NCI-H2029 (cell line): ENCODE measurements around the gene LOC128125822.
A peak's percentile ranks its signal among the peaks of the same experiment; 100 is the strongest.
"Not testable (repeated sequence)": the region's sequence is repeated elsewhere in the genome, so short reads cannot be mapped to it uniquely, and the experiment has no call there.

Source experiments
- DNase-seq: peaks from one replicate; lab custom pipeline; 2025; lab: John Stamatoyannopoulos, UW

LOC128125822 gene

DNA sequence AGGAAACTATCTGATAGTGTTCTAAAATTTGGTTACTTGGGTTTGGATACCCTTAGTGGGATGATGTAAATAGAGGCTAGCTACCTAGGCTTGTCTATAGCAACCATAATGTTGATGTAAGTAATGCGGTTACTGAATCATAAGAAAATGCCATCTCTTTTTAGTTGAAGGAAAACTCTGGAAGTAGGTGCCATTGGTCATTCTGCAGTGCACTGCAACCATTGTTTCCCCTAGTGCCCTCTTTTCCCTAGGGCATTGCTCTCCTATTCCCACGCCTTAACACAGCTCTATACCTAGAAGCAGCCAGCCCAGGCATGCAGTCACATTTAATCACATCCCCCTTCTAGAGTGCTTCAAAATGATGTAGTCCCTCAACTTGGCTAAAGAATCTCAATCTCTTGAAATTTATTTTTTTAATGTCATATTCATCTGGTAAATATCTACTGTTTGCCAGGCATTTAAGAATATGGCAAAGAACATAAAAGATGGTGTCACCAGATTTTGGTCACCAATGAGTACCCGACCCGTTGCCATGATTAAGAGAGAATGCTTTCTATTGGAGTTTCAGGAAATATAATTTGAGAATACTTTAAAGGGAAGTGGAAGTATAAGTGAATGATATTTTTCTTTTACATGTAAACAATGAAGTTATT is 10.4 kb downstream of the LOC128125822 start:
- no peak for DNase-seq

DNA sequence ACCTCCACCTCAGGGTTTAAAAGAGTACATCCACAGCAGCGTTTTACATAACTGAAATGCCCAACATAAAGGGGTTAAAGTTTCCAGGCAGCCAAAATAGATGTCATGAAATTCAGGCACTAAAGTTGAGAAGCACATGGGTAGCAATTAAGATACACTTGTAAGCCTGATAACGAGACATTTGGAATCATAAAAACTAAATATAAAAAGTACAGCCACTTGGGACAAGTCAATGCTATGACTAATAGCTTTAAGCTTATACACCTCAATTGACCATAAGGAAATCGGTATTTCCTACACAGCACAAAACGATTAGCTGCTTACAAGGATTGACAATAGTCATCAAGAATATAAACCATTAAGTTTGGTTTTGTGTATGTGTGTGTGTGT is 11.8 kb downstream of the LOC128125822 start:
- DNase-seq: no peak

DNA sequence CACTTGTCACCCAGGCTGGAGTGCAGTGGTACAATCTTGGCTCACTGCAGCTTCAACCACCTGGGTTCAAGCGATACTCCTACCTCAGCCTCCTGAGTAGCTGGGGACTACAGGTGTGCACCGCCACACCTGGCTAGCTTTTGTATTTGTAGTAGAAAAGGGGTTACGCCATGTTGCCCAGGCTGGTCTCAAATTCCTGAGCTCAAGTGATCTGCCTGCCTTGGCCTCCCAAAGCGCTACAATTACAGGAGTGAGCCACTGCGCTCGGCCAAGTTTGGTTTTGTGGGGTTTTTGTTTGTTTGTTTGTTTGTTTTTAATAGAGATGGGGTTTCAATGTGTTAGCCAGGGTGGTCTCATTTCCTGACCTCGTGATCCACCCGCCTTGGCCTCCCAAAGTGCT is 12.3 kb downstream of the LOC128125822 start:
- DNase-seq: no peak

DNA sequence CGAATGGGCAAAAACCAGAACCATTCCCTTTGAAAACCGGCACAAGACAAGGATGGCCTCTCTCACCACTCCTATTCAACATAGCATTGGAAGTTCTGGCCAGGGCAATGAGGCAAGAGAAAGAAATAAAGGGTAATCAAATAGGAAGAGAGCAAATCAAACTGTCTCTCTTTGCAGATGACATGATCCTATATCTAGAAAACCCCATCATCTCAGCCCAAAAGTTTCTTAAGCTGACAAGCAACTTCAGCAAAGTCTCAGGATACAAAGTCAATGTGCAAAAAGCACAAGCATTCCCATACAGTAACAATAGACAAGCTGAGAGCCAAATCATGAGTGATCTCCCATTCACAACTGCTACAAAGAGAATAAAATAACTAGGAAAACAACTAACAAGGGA is 13.4 kb downstream of the LOC128125822 start:
- not testable (repeated sequence) for DNase-seq

DNA sequence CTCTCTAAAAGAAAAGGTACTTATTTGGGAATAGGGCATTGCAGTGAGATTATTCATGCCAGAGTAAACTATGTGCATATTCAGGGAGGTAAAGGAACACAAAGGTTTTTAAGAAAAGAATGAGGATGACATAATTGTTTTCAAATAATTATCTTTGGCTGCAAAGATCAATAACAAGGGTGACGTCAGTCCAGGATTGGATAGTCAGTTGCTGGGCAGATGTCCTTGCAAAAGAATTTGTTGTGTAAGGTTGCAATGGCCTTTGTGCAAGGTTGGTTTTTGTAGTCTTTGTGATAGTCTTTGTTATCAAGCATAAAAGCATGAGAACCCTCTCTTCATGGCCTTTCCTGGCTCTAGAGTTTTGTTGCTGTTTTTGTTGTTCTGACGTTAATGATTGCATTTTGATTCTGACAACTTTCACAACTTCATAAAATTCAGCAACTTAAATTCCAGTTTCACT is 17.7 kb downstream of the LOC128125822 start:
- DNase-seq: no peak

DNA sequence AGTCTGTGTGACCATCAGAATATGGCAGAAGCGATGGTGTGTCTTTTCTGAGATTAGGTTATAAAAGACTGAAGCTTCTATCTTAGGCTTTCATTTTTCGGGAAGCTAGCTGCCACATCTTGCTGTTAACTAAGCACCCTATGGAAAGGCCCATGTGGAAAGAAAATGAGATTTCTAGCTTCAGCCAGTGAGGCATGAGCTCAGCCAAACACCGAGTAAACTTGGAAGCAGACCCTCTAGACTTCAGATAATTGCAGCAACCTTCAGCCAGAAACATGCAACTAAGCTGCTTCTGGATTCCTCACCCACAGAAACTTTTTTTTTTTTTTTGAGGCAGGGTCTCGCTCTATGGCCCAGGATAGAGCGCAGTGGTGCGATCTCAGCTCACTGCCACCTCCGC is 20.6 kb downstream of the LOC128125822 start:
- no peak for DNase-seq

DNA sequence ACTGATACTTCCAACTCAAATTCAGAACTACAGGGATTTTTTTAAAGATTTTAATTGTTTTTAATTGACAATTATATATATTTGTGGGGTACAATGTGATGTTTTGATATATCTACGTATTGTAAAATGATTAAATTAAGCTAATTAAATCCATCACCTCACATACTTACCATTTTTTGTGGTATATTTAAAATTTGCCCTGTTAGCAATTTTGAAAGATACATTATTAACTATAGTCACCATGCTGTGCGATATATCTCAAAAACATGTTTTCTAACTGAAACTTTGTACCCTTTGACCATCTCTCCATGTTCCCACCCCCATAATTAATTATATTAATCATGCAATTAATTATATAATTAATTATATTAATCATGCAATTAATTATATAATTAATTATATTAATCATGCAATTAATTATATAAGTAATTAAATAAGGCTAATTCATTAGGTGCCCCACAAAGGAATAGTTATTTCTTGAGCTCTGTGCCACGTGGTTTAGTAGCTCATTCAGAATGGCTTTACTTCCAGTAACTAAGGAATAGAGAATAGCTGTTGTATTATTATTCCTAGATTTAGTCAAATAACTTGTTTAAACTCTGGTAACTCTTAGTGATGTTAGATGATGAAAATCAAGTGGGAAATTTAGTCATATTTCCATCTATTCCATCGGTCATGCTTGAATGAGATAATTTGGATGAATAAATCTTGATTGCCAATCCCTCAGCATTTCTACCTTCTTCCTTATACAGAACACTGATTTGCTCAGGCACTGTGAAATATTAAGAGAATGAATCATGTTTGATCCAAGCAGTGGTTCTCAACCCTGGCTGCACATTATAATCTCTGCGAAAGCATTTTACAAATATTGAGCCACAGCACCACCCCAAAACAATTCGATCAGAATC is 25.1 kb downstream of the LOC128125822 start:
- DNase-seq: no peak

DNA sequence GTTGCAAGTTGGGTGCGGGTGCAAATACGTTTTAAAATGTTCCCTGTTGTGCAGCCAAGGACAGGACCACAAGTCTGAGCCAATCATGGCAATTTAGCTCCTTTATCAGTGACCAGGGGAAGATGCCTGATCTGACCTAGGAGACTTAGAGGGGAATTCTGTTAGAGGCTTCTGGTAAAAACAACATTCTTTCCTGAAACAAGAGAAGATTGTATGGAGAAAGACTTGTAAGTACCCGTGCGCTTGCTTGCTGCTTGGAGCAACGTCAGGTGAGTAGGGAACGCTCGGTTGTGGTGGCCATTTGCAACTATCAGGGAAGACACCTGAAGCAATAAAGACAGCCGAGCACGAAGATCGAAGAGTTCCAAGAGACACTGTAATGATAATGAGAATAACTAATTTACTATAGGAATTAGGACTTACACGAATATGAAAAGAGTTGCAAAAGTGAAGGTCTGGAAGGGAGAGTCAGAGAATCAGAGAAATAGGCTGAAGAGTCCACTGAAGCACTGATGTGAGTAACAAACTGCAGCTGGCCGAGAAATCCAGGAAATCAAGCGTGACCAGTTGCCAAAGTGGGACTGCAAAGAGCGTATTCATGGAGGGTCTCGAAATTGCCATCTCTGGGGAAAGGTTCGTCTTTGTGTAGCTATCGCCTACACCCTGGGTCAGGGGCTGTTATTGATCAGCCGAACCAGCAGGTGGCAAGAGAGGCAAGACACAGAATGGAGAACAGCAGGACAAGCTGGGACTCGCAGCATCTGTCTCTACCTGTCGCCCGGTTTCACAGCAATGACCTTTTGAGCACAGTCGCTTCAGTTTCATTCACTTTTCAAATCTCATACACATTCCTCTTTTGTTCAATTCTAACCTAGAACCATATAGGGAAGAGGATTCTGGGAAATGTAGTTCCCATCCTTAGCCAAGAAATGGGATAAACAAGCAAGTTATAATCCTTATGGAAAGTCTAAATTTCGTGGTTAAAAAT is 26.1 kb downstream of the LOC128125822 start:
- DNase-seq: peak; percentile 66

DNA sequence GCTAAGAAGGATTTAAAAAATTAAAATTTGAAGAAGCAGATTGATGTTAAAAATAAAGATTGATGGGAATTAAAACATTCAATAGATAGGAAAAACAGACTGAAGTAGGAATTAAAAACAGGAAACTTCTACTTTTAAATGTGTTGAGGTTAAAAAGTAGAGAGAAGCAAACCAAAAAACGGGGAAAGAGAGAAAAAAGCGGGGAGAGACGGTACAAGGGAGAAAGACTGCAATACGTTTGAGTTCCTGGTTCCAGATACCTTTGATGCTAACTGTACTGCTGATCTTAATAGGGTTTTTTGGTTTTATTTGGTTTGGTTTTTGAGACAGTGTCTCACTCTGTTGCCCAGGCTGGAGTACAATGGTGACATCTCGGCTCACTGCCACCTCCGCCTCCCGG is 27.0 kb downstream of the LOC128125822 start:
- DNase-seq: no peak

DNA sequence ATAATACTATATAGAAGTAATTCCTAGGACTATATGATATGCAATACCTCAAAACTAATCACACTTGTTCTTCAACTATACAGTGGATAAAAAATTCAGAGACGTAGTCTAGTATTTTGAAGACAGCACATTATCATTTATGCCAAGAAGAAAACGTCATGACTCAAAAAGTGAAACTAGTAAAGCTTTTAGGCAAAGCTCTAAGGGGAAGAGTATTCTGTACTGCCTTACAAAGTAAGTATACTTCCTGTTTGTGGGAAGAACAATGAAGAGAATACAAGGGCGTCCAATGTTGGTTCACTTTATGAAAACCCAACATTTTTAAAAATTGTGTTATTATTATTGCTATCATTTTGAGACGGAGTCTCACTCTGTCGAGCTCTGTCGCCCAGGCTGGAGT is 27.9 kb downstream of the LOC128125822 start:
- DNase-seq: no peak

DNA sequence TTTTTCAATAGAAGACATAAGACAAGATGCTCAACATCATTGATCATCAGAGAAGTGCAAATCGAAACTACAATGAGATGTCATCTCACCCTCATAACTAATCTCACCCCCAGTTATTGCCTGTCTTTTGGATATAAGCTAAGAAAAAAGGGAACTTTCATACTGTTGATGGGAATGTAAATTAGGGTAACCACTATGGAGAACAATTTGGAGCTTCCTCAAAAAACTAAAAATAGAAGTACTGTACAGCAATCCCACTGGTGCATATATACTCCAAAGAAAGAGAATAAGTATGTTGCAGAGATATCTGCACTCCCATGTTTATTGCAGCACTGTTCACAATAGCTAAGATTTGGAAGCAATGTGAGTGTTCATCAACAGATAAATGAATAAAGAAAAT is 37.0 kb downstream of the LOC128125822 start:
- no peak for DNase-seq

DNA sequence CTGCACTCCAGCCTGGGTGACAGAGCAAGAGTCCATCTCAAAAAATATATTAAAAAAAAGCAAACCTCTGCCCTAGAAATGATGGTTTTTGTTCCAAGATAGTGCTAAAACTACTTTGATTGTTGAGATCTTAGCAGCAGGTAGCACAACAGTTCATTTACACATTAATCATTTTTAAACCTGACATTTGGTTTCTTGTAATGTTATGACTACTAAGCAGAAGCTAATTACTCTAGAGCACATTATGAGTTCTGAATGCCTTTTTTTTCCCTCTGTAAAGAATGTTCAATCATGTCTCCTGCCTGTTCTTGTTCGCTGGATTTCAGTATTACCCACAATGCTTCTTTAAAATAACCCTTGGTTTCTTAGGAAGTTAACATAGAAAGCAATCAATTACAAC is 38.7 kb downstream of the LOC128125822 start:
- no peak for DNase-seq

DNA sequence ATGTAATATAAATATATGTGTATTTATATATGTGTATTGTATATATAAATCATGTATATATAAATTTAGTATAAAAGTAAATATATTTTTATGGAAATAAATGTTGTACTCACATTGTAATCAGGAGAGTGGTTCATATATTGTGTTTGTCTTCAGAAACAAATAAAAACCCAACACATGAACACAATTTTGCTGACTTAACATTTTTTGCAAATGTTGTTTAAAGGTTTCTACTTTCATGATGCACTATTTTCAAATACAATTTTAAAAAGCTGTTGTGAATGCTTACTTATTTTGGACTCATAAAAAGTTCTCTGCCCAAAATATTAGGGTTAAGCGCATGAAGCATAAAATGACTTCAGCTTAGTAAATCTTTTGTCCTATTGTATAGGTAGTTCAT is 39.3 kb downstream of the LOC128125822 start:
- DNase-seq: no peak

DNA sequence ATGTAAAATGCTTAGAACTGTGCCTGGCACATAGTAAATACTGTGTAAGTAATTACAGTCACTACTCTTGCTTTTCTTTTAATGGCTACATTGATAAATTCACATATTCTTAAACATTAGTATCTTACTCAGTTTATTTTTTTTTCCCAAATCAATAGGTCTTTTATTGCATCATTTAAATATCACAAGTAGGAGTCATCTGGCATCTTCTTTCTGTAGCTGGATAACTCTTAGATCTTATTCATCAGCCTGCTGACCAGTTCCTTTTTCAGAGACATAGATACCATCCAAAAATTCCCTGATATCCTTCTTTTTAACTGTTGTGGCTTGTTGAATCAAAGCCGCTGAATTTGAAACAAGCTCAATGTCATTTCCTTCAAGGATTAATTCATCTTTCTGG is 43.3 kb downstream of the LOC128125822 start:
- DNase-seq: no peak
